Left renal cortex interstitium (tissue), 4 donors: ENCODE results near the gene TEX36. TPM values are rescaled to one million over a fixed set of nuclear protein-coding genes. Genes with fewer than 3 reads are reported as not detected.

Experiments
- polyA plus RNA-seq, 4 donors: library from polyadenylated mRNA; unstranded; fragments of 120-200 nt; gene quantifications; one replicate each; pipeline ENCODE4 v1.2.1, GENCODE V29; 2013; ENCODE audit not compliant: insufficient read length in 4 of 4

TEX36 gene
- polyA plus RNA-seq, 4 donors = not detected

Other genes with a start within 250 kb of the TEX36 start
- 10 to 100 TPM; 28.1 to 55.7 (median 39.9) TPM for gene EDRF1, start 36.5 kb upstream of the TEX36 start, polyA plus RNA-seq
- gene MMP21, start 92.7 kb upstream of the TEX36 start, polyA plus RNA-seq = under 1 TPM; 0.17 to 0.41 (median 0.33) TPM
- gene UROS, start 140.1 kb upstream of the TEX36 start, polyA plus RNA-seq = 10 to 100 TPM; 53.5 to 61.2 (median 59.8) TPM
- 10 to 100 TPM; 89.6 to 100.0 (median 92.4) TPM for gene BCCIP, start 140.4 kb upstream of the TEX36 start, polyA plus RNA-seq
- gene DHX32, start 198.1 kb upstream of the TEX36 start, polyA plus RNA-seq = 10 to 100 TPM; 22.8 to 26.1 (median 23.0) TPM
- 10 to 100 TPM in 3 of 4 donors, 1 to 10 TPM in 1; 8.0 to 11.0 (median 10.5) TPM for gene FANK1, start 213.4 kb upstream of the TEX36 start, polyA plus RNA-seq